ENCODE results near the gene FANCB.

GRCh38 chrX:14920196-14920595 is 47.3 kb upstream of the FANCB start:
- no peak for TF ChIP-seq CTCF (IDR thresholded peaks at IDR 0.05)
- TF ChIP-seq POLR2A (IDR thresholded peaks at IDR 0.05): no peak
